Measurements from ENCODE around the gene NMNAT2.
"Not testable (repeated sequence)": the region's sequence is repeated elsewhere in the genome, so short reads cannot be mapped to it uniquely, and the experiment has no call there.

The NMNAT2 gene

GRCh38 chr1:183404476-183404875 lies 13.7 kb downstream of the NMNAT2 start:
- DNase-seq (ENCODE audit: insufficient read length, low spot score) (no peak), FAIRE-seq (no peak)
- no peak for TF ChIP-seq CTCF (IDR thresholded peaks at IDR 0.05; ENCODE audit: insufficient read depth, missing control alignments)

DNA sequence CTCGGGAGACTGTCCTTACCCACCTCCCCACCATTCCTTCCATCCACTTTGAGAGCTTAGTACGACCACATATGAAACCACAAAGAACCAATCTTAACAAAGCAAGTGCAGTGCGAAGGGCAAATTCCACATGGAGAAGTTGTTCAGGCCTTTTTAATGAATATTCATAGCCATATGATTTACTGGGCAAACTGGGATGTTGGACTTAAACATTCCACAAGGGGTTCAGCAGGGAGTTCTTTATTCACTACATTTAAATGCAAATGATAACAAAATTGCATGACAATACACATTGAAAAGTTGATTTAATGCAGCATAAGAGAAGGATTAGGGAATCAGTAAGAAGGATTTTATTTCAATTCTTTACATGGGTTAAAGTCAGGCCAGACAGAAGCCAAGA lies 14.7 kb downstream of the NMNAT2 start:
- FAIRE-seq (no peak), DNase-seq (ENCODE audit: insufficient read length, low spot score) (no peak)
- TF ChIP-seq CTCF (IDR thresholded peaks at IDR 0.05; ENCODE audit: insufficient read depth, missing control alignments), result no peak

- not testable (repeated sequence) for DNase-seq (ENCODE audit: insufficient read length, low spot score); FAIRE-seq
These were observed 16.6 kb downstream of the NMNAT2 start for GRCh38 chr1:183401565-183401964.

DNA sequence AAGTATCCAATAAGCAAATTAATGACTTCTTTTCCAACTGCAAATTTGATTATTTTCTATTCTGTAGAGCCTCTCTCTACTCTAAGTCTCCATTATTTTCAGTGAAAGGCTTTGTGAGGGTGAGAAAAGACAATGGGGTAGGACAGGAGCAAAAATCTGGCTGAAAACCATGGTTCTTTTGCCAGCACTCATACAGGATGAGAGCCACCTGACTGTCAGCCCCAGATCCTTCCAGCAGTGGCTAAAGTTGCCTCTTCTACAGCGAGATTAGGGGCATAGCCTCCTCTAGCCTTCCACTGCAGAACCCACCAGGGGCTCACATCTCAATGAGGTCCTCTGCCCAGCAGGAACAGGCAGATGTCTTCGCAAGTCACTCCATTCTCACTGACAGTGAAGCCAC lies 23.7 kb downstream of the NMNAT2 start:
- DNase-seq (ENCODE audit: insufficient read length, low spot score) (no peak), FAIRE-seq (no peak)

GRCh38 chr1:183391863-183392262 lies 26.3 kb downstream of the NMNAT2 start:
- TF ChIP-seq CTCF (IDR thresholded peaks at IDR 0.05; ENCODE audit: insufficient read depth, missing control alignments), result no peak
- DNase-seq (ENCODE audit: insufficient read length, low spot score) (no peak), FAIRE-seq (no peak)

More for the DNA sequence above, 23.7 kb downstream of the NMNAT2 start:
- TF ChIP-seq CTCF (IDR thresholded peaks at IDR 0.05; ENCODE audit: insufficient read depth, missing control alignments), result no peak

DNA sequence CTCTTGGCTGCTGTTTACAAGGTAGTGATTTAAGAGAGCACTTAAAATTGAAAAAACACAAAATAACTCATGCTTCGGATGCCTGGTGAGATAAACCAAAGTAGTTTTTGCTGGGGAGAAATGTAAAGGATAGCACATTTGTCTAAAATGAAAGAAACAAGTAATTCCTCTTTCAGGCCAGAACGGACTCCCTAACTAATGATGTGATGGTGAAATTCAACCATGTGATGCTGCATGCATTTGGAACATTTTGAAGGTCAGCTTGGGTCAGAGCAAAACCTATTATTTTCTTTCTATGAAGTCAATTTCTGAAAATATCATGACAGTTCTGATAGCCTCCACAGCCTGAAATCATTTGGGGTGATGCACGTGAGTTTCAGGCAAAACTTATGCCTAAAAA lies 27.6 kb downstream of the NMNAT2 start:
- DNase-seq (ENCODE audit: insufficient read length, low spot score) (no peak), FAIRE-seq (no peak)
- no peak for TF ChIP-seq CTCF (IDR thresholded peaks at IDR 0.05; ENCODE audit: insufficient read depth, missing control alignments)

DNA sequence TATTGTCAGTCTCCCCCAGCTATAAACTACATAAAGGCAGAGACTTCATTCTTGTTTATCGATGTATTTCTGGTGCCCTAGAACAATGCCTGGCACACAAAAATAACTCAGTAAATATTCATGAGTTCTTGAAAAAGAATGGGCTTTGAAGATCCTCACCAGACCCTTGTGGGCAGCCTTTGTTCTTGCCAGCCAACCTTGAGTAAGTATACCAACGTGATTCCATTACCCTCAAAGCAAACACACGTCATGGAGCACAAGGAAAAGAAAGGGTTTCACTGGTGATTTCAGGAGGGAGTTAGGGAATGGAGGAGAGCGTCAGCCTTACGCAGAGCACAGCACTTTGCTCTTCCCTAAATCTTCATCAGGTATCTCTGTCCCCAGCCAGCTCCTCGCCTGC lies 29.4 kb downstream of the NMNAT2 start:
- FAIRE-seq, result no peak
- no peak for TF ChIP-seq CTCF (IDR thresholded peaks at IDR 0.05; ENCODE audit: insufficient read depth, missing control alignments)
- DNase-seq (ENCODE audit: insufficient read length, low spot score), result no peak
